Caki2 (cell line): Measurements from ENCODE around the gene TIGD1. TPM values are rescaled to one million over a fixed set of nuclear protein-coding genes. Genes with fewer than 3 reads are reported as not detected.
A peak's percentile ranks its signal among the peaks of the same experiment; 100 is the strongest.

Source experiments
- DNase-seq: peaks from one replicate; pipeline ENCODE4 v3.0.0-alpha.2; 2015; ENCODE audit warnings: low read depth
- in situ Hi-C: cut with HindIII; loops from 2 replicates; pipeline ENCODE4 v1.10.0; 2016; ENCODE audit warnings: low sequenced_read_pairs, low pct_unique_long_range_greater_than_20kb, mixed read lengths
- total RNA-seq: library from RNA; depleted of rRNA; stranded (reverse); fragments of >200 nt; shearing (Covaris generic); gene quantifications from 2 replicates; pipeline ENCODE4 v1.2.3, GENCODE V29; 2014; ENCODE audit warnings: low replicate concordance

TIGD1 gene
- total RNA-seq, 1 experiment from 2014 or later, result 2.2 TPM

GRCh38 chr2:232528746-232529460, 21.5 kb downstream of the TIGD1 start:
- DNase-seq, result no peak
- in situ Hi-C loops, result no loop called here

DNA sequence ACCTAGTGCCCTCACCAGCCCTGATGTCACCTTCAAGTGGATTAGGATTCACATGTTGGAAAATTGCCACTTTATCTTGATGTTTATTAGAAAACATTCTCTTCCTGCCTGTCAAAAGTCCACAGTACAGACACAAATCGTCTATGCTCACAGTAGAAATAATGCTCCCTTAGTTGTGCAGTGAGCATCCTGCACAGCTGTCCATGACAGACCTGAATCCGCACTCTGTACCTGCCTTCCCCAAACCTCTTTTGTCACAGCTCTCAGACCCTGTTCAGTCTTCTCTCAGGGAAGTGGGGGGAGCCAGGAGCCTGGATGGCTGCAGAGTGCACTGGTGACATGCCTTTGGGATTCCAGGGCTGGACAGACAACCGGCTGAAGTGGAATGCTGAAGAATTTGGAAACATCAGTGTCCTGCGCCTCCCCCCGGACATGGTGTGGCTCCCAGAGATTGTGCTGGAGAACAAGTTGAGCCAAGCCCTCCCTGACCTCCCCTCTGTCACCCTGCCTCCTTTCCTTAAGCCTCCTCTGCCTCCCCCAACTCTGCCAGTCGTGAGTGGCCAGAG, 22.4 kb downstream of the TIGD1 start:
- in situ Hi-C loops, result no loop called here
- no peak for DNase-seq

GRCh38 chr2:232526372-232526941, 23.9 kb downstream of the TIGD1 start:
- no peak for DNase-seq
- in situ Hi-C loops, result no loop called here

- DNase-seq, result no peak
- in situ Hi-C loops, result no loop called here
Observed at GRCh38 chr2:232525791-232526371, 24.5 kb downstream of the TIGD1 start, which contains the start of gene CHRND. CHRND (plus strand) TSS chr2:232526160; CDS start chr2:232526216, 56 bp downstream.

GRCh38 chr2:232525199-232525598, 25.2 kb downstream of the TIGD1 start:
- no peak for DNase-seq
- in situ Hi-C loops, result no loop called here

- no peak for DNase-seq
- in situ Hi-C loops, result no loop called here
Observed at GRCh38 chr2:232524771-232525170, 25.6 kb downstream of the TIGD1 start.

DNA sequence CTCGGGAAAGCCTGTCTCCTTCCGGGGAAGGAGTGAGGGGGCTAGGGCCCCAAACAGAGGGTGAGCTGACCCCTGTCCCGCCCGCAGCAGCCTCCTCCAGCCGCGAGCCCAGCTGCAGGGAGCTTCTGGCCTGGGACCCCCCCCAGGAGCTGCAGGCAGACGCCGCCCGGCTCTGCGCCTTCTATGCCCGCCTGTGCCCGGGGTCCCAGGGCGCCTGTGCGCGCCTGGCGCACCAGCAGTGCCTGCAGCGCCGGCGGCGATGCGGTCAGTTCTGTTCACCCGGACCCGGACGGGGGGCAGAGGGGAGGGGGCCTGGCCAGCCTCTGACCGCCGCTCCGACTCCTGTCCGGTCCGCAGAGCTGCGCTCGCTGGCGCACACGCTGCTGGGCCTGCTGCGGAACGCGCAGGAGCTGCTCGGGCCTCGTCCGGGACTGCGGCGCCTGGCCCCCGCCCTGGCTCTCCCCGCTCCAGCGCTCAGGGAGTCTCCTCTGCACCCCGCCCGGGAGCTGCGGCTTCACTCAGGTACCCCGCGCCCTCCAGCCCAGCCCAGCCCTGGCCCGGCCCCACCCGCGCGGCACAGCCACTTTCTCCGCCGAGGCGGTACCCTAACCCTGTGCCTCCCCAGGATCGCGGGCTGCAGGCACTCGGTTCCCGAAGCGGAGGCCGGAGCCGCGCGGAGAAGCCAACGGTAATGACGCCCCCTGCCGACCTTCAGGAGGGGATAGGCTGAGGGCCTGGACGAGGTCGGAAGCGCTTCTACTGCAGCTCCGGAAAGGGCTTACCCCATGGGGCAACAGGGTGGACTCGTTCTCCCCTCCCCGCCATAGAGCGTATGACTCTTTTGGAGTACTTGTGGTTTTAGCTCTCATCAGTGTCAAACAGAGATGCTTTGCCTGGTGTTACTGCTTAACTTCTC, 26.4 kb downstream of the TIGD1 start:
- in situ Hi-C loops, result no loop called here
- peak; percentile 14 for DNase-seq

DNA sequence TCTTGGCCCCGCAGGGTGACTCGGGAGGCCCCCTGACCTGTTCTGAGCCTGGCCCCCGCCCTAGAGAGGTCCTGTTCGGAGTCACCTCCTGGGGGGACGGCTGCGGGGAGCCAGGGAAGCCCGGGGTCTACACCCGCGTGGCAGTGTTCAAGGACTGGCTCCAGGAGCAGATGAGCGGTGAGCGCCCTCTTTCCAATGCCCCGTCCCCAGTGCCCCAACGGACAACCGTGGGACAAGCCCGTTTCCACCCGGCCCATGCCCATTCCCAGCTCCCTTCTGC, 27.0 kb downstream of the TIGD1 start:
- DNase-seq, result no peak
- in situ Hi-C loops, result no loop called here

GRCh38 chr2:232522623-232523401, 27.5 kb downstream of the TIGD1 start:
- no peak for DNase-seq
- in situ Hi-C loops, result no loop called here

DNA sequence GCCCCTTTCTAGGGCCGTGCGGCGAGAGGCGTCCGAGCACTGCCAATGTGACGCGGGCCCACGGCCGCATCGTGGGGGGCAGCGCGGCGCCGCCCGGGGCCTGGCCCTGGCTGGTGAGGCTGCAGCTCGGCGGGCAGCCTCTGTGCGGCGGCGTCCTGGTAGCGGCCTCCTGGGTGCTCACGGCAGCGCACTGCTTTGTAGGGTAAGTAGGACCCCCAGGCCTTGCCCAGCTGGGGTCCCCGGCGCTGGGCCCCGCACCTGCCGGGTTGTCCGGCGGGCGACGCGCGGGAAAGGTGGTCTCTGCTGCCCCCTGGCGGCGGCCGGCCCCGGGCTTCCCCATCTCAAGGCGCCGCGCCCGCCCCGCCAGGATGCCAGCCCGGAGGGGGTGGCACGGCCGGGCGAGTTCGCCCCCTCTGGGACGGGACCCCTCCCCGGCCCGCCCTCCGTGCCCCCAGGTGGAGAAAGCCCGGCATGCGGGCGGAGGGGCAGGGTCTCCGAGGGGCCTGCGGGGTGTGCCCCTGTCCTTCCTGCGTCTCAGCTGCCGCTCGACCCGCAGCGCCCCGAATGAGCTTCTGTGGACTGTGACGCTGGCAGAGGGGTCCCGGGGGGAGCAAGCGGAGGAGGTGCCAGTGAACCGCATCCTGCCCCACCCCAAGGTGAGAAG, 28.3 kb downstream of the TIGD1 start:
- DNase-seq, result peak; percentile 15
- in situ Hi-C loops, result no loop called here

- in situ Hi-C loops, result no loop called here
- DNase-seq, result no peak
Observed at GRCh38 chr2:232521098-232521497, 29.3 kb downstream of the TIGD1 start.

DNA sequence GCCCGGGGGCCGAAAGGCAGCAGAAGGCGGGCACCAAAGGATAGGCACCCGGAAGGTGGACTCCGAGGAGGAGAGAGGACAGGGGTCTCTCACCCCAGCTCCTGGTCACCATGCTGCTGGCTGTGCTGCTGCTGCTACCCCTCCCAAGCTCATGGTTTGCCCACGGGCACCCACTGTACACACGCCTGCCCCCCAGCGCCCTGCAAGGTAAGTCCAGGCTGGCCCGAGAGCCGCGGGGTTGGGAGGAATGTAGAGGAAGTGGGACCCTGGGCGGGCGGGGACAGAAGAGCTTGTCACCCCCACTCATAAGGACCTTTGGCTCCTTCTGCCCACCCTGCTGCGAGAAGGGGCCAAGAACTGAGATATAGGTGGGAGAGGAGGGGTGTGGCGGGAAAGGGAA, 29.9 kb downstream of the TIGD1 start:
- no peak for DNase-seq
- in situ Hi-C loops, result no loop called here

DNA sequence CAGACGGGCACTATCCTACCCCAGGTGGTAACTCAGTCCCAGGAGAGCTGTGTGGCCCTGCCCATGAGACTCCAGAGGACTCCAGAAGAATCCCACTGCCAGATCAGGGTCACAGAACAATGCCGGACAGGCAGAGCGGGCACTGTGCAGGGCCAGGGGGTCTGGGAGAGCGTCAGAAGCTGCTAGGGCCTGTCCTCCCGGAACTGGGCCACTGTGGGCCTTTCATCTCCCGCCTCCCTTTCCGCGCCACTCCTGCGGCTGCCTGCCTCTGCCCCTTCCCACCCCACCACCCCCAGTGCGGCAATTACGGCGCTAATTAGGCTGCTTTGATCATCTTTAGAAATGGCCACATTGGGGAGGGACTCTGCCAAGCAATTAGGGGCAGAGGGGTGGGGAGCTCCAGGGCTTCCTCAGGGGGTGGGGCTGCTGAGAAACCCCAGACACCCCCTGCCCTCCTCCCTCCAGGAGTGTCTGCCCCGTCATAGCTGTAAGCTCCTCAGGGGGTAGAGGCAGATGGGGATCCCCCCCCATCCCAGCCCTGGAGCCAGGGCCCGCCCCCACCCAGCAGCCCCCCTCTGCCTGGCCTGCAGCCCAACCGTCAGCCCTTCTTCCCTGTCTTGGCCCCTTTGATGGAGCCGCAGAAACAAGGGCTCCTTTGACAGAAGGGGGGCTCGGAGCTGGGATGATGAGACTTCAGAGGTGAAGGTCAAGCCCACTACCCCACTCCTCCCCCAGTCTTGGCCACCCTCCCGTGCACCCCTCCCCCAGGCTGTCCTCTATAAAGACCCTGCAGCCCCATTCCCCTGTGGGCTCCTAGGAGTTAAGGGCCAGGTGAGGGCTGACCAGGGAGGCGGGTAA, 30.5 kb downstream of the TIGD1 start, which contains the start of gene PRSS56:
TSS of gene PRSS56 (plus strand) at position 808 of the 858 bp plus-strand sequence. CDS start 211 bp downstream, outside the sequence.
- in situ Hi-C loops, result no loop called here
- no peak for DNase-seq

GRCh38 chr2:232518844-232519243, 31.5 kb downstream of the TIGD1 start:
- in situ Hi-C loops, result no loop called here
- DNase-seq, result no peak

DNA sequence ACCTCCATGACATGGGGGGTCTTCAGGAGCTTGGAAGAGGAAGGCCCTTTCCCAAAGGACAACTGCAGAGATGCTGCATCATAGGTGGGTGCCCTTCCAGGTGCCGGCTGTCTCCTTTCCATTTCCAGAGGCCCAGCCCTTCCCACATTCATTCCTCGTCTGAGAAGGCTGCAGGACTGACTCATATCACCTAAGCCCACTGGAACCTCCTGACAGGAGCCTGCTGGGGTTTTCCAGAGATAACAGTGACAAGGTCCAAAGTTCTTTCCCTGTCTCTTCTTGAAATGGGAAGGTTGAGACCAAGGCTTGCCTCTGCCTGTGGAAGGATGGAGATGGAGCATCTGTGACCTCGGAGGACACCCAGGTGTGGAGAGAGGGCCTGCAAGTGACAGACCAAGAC, 33.8 kb downstream of the TIGD1 start:
- peak; percentile 7 for DNase-seq
- in situ Hi-C loops, result no loop called here

- DNase-seq, result no peak
- in situ Hi-C loops, result no loop called here
Observed at GRCh38 chr2:232515639-232516038, 34.7 kb downstream of the TIGD1 start.
